B cell (primary cell): ENCODE measurements around the gene ARHGAP12. TPM values are rescaled to one million over a fixed set of nuclear protein-coding genes. Genes with fewer than 3 reads are reported as not detected.

Experiments used
- ATAC-seq: fragments of 200-7000 bp; cut with Tn5 transposase; one replicate; pipeline ENCODE4 v1.10.0; 2021; ENCODE audit warnings: low read depth, mild to moderate bottlenecking, moderate number of reproducible peaks, moderate library complexity
- CTCF ChIA-PET: fragments of 350-600 bp; sonication (Branson Sonifier 250); formaldehyde crosslinking; loops from one replicate; lab custom pipeline; 2021; ENCODE audit warnings: antibody characterized with exemption, inconsistent platforms; lab: Charles Lee
- POLR2A ChIA-PET: fragments of 350-600 bp; sonication (Branson Sonifier 250); formaldehyde crosslinking; loops from one replicate; lab custom pipeline; 2021; ENCODE audit warnings: antibody characterized with exemption; lab: Charles Lee
- DNase-seq: peaks from one replicate; pipeline ENCODE4 v3.0.0; 2013
- H2AFZ ChIP-seq: 2 replicates; pipeline ENCODE4 v1.6.1; 2012; ENCODE audit warnings: mild to moderate bottlenecking, low read depth, low read length; ENCODE audit not compliant: insufficient read depth, poor library complexity, severe bottlenecking
- H3K27ac ChIP-seq, 2 donors: 1 replicate in 1 of 2; 2 replicates in 1 of 2; pipeline ENCODE4 v1.5.1; 2012 to 2013; ENCODE audit warnings: low read length in 2 of 2, mild to moderate bottlenecking in 2 of 2, moderate library complexity in 1 of 2
- H3K27me3 ChIP-seq, 4 experiments: fragments of 200-600 bp in 1 of 4; sonication (generic) in 1 of 4; replicated peaks in 1 of 4; 1 replicate in 2 of 4; 2 replicates in 2 of 4; pipeline versions ENCODE4 v1.6.1 to v1.7.0; 2013 to 2016; ENCODE audit warnings: low read length in 3 of 4, mild to moderate bottlenecking in 2 of 4, mixed read lengths in 1 of 4, moderate library complexity in 1 of 4; ENCODE audit not compliant: insufficient read depth in 4 of 4, control insufficient read depth in 3 of 4; ENCODE audit errors: control extremely low read depth in 1 of 4
- H3K36me3 ChIP-seq, 2 experiments: replicated peaks in 1 of 2; 1 replicate in 1 of 2; 2 replicates in 1 of 2; pipeline versions ENCODE4 v1.6.1 to v1.7.1; 2013; ENCODE audit warnings: low read length in 1 of 2; ENCODE audit not compliant: insufficient read depth in 2 of 2, control insufficient read depth in 1 of 2; ENCODE audit errors: control extremely low read depth in 1 of 2, extremely low read depth in 1 of 2
- H3K4me1 ChIP-seq, 2 donors: fragments of 200-600 bp in 1 of 2; sonication (generic) in 1 of 2; 1 replicate in 1 of 2; 2 replicates in 1 of 2; pipeline versions ENCODE4 v1.5.1 to v1.6.1; 2013 to 2017; ENCODE audit warnings: low read length in 2 of 2; ENCODE audit not compliant: control insufficient read depth in 2 of 2, insufficient read depth in 2 of 2
- H3K4me2 ChIP-seq: replicated peaks from 2 replicates; pipeline ENCODE3; 2012; ENCODE audit warnings: mild to moderate bottlenecking, low read depth, low read length; ENCODE audit not compliant: poor library complexity, severe bottlenecking
- H3K4me3 ChIP-seq, 5 experiments: fragments of 200-600 bp in 1 of 5; sonication (generic) in 1 of 5; 1 replicate in 3 of 5; 2 replicates in 2 of 5; pipeline versions ENCODE4 v1.5.1 to v1.7.0; 2011 to 2016; ENCODE audit warnings: low read length in 4 of 5, mild to moderate bottlenecking in 4 of 5, low read depth in 2 of 5, control low read depth in 1 of 5, moderate library complexity in 1 of 5; ENCODE audit not compliant: insufficient read depth in 1 of 5; ENCODE audit errors: control extremely low read depth in 1 of 5, extremely low read depth in 1 of 5
- H3K79me2 ChIP-seq: fragments of 200-600 bp; sonication (generic); one replicate; pipeline ENCODE4 v1.6.0; 2016; ENCODE audit warnings: low read length; ENCODE audit not compliant: control insufficient read depth, insufficient read depth
- H3K9ac ChIP-seq: fragments of 200-600 bp; sonication (generic); 2 replicates; pipeline ENCODE4 v1.6.1; 2017; ENCODE audit warnings: mild to moderate bottlenecking, low read length, moderate library complexity
- H3K9me3 ChIP-seq, 3 donors: one replicate each; pipeline versions ENCODE4 v1.6.1 to v1.7.1; 2013; ENCODE audit warnings: low read length in 2 of 3; ENCODE audit not compliant: control insufficient read depth in 2 of 3, insufficient read depth in 1 of 3; ENCODE audit errors: control extremely low read depth in 1 of 3
- H4K20me1 ChIP-seq: 2 replicates; pipeline ENCODE4 v1.6.0; 2012; ENCODE audit warnings: mild to moderate bottlenecking, low read length; ENCODE audit not compliant: insufficient read depth, control insufficient read depth, poor library complexity, severe bottlenecking
- H3K27ac Mint-ChIP-seq: one replicate; pipeline ENCODE4 v1.8.0; 2021; ENCODE audit warnings: mixed read lengths
- H3K27me3 Mint-ChIP-seq: one replicate; pipeline ENCODE4 v1.8.0; 2021; ENCODE audit warnings: mixed read lengths
- H3K4me1 Mint-ChIP-seq: one replicate; pipeline ENCODE4 v1.8.0; 2021; ENCODE audit warnings: mixed read lengths
- H3K4me3 Mint-ChIP-seq: one replicate; pipeline ENCODE4 v1.8.0; 2021; ENCODE audit warnings: mixed read lengths
- H3K9me3 Mint-ChIP-seq: one replicate; pipeline ENCODE4 v1.8.0; 2022; ENCODE audit warnings: mixed read lengths; ENCODE audit not compliant: insufficient read depth
- CTCF ChIP-seq: fragments of 200-600 bp; IDR thresholded peaks from one replicate; pipeline ENCODE4 v1.8.0; 2022; ENCODE audit warnings: antibody characterized with exemption, mild to moderate bottlenecking
- EZH2 ChIP-seq: IDR thresholded peaks from 2 replicates; pipeline ENCODE4 v1.6.1; 2012; ENCODE audit warnings: borderline replicate concordance, low read depth, mild to moderate bottlenecking, moderate library complexity, low read length; ENCODE audit not compliant: insufficient read depth, poor library complexity, severe bottlenecking
- WGBS: methylation state at CpG from one replicate; pipeline ENCODE4 v1.1.5; 2013; ENCODE audit warnings: missing lambda C conversion rate; ENCODE audit not compliant: insufficient coverage; 5-methylcytosine and 5-hydroxymethylcytosine counted together
- intact Hi-C: fragments of 100-400 bp; cut with micrococcal nuclease; formaldehyde crosslinking; loops from one replicate; pipeline ENCODE4 v1.10.0; 2022
- polyA plus RNA-seq: library from polyadenylated mRNA; depleted of rRNA; stranded (reverse); fragments of >200 nt; gene quantifications from 2 replicates; pipeline ENCODE4 v1.2.3, GENCODE V29; 2012
- total RNA-seq, 2 donors: library from RNA; stranded (reverse); fragments of 120-200 nt in 1 of 2; gene quantifications; 1 replicate in 1 of 2; 2 replicates in 1 of 2; pipeline versions ENCODE4 v1.2.3 to v1.2.4, GENCODE V29; 2013 to 2022

ARHGAP12 gene
- total and polyA plus RNA-seq, 2 donors (not counting 1 experiment from before 2014, with no cell fraction given) = 12.3 to 45.3 TPM

- Histone ChIP-seq H3K27ac (no peak overlapping the region), H3K9me3 (no peaks in the 10 kb centered on the region), H3K9ac (no peak overlapping the region), H3K4me2 (no peak overlapping the region), H3K4me3 (no peak overlapping the region), H3K27me3 (no peaks in the 10 kb centered on the region), H3K4me1 (peaks cover 0 to 6% of the 10 kb centered on the region in 2 donors), H3K36me3 (no peaks in the 10 kb centered on the region), H3K79me2 (no peaks in the 10 kb centered on the region), H2AFZ (no peak overlapping the region), H4K20me1 (no peaks in the 10 kb centered on the region)
- no peaks in the 10 kb centered on the region for H3K27me3 Mint-ChIP-seq
- H3K27ac Mint-ChIP-seq = no peak overlapping the region
- WGBS = no CpG with 5 or more reads among the region's 3 CpGs
- no peak overlapping the region for H3K4me3 Mint-ChIP-seq
- ChIA-PET POLR2A (no interaction called here), CTCF (no interaction called here)
- ATAC-seq (no peak), DNase-seq (no peak)
- intact Hi-C loops = no loop called here
- peaks cover 16% of the 10 kb centered on the region for H3K4me1 Mint-ChIP-seq
- no peaks in the 10 kb centered on the region for H3K9me3 Mint-ChIP-seq
- TF ChIP-seq EZH2 = no peak
- TF ChIP-seq CTCF = no peak
These were observed 15.4 kb upstream of the ARHGAP12 start for GRCh38 chr10:31944071-31944433.

- Mint-ChIP-seq H3K27me3 (no peaks in the 10 kb centered on the region), H3K27ac (no peak overlapping the region), H3K4me3 (no peak overlapping the region), H3K4me1 (peaks cover 16% of the 10 kb centered on the region), H3K9me3 (no peaks in the 10 kb centered on the region)
- TF ChIP-seq EZH2 (no peak), CTCF (no peak)
- no peak overlapping the region for H3K4me2 ChIP-seq
- DNase-seq (no peak), ATAC-seq (no peak)
- no peak overlapping the region for H3K27ac ChIP-seq
- no peak overlapping the region for H3K9ac ChIP-seq
- H3K79me2 ChIP-seq = no peaks in the 10 kb centered on the region
- CTCF ChIA-PET = no interaction called here
- H3K4me3 ChIP-seq = no peak overlapping the region
- WGBS = 83% methylated on average over 2 of the region's 4 CpGs
- H2AFZ ChIP-seq = no peak overlapping the region
- peaks cover 0 to 6% of the 10 kb centered on the region in 2 donors for H3K4me1 ChIP-seq
- H3K36me3 ChIP-seq = no peaks in the 10 kb centered on the region
- no peaks in the 10 kb centered on the region for H3K9me3 ChIP-seq
- POLR2A ChIA-PET = no interaction called here
- no peaks in the 10 kb centered on the region for H4K20me1 ChIP-seq
- no peaks in the 10 kb centered on the region for H3K27me3 ChIP-seq
- intact Hi-C loops = no loop called here
These were observed 14.3 kb upstream of the ARHGAP12 start for GRCh38 chr10:31942892-31943291.
